H1 (cell line): ENCODE results near the gene OR10J5. TPM values are rescaled to one million over a fixed set of nuclear protein-coding genes. Genes with fewer than 3 reads are reported as not detected.

ENCODE experiments used
- CTCF ChIA-PET: fragments of 300-600 bp; sonication (Branson Sonifier 250); formaldehyde crosslinking; loops from one replicate; lab custom pipeline; 2021; ENCODE audit not compliant: partially characterized antibody; lab: Charles Lee
- POLR2A ChIA-PET: fragments of 300-600 bp; sonication (Branson Sonifier 250); formaldehyde crosslinking; loops from one replicate; lab custom pipeline; 2021; ENCODE audit warnings: inconsistent platforms; ENCODE audit not compliant: partially characterized antibody; lab: Charles Lee
- DNase-seq, 2 experiments: peaks; one replicate each; pipeline versions ENCODE4 v3.0.0 to v3.0.0-alpha.2; 2010 to 2022; ENCODE audit warnings: low spot score in 2 of 2, low read depth in 1 of 2, mixed read lengths in 1 of 2
- FAIRE-seq: peaks from 2 replicates; lab custom pipeline; 2011; peaks lifted over from hg19 to GRCh38; lab: Jason Lieb, UNC
- H2AFZ ChIP-seq: 2 replicates; pipeline ENCODE4 v1.8.1; 2012; ENCODE audit warnings: low read length, inconsistent platforms
- H2AK5ac ChIP-seq: 2 replicates; pipeline ENCODE4 v1.6.1; 2013; ENCODE audit warnings: low read depth, low read length
- H2BK120ac ChIP-seq: replicated peaks from 2 replicates; pipeline ENCODE3; 2013; ENCODE audit warnings: low read depth, low read length, inconsistent platforms
- H2BK12ac ChIP-seq: 2 replicates; pipeline ENCODE4 v1.6.1; 2013; ENCODE audit warnings: low read depth, low read length
- H2BK15ac ChIP-seq: 2 replicates; pipeline ENCODE4 v1.6.1; 2013; ENCODE audit warnings: low read length
- H2BK20ac ChIP-seq: 2 replicates; pipeline ENCODE4 v1.6.1; 2013; ENCODE audit warnings: low read length
- H2BK5ac ChIP-seq: 2 replicates; pipeline ENCODE4 v1.6.1; 2013; ENCODE audit warnings: low read depth, low read length
- H3K14ac ChIP-seq: 2 replicates; pipeline ENCODE4 v1.6.1; 2013; ENCODE audit warnings: inconsistent platforms; ENCODE audit not compliant: insufficient read length
- H3K18ac ChIP-seq: 2 replicates; pipeline ENCODE4 v1.6.1; 2013; ENCODE audit warnings: low read length; ENCODE audit errors: extremely low read depth
- H3K23ac ChIP-seq: 2 replicates; pipeline ENCODE4 v1.6.1; 2013; ENCODE audit warnings: inconsistent platforms; ENCODE audit not compliant: insufficient read length
- H3K23me2 ChIP-seq: 2 replicates; pipeline ENCODE4 v1.6.1; 2013; ENCODE audit warnings: low read depth, low read length
- H3K27ac ChIP-seq: 2 replicates; pipeline ENCODE4 v1.6.1; 2011; ENCODE audit warnings: low read depth, low read length, inconsistent platforms
- H3K27me3 ChIP-seq, 4 experiments: replicated peaks in 1 of 4; 1 replicate in 1 of 4; 2 replicates in 3 of 4; pipeline versions ENCODE4 v1.6.1 to v1.8.1; 2011 to 2013; ENCODE audit warnings: low read length in 3 of 4, mild to moderate bottlenecking in 3 of 4, inconsistent platforms in 2 of 4, mixed read lengths in 2 of 4, moderate library complexity in 1 of 4; ENCODE audit not compliant: control insufficient read depth in 3 of 4, insufficient read depth in 3 of 4; ENCODE audit errors: extremely low read depth in 1 of 4
- H3K36me3 ChIP-seq, 4 experiments: 2 replicates each; pipeline versions ENCODE4 v1.6.1 to v1.8.1; 2011 to 2013; ENCODE audit warnings: mild to moderate bottlenecking in 4 of 4, low read length in 3 of 4, moderate library complexity in 2 of 4, control low read depth in 1 of 4, inconsistent platforms in 1 of 4; ENCODE audit not compliant: insufficient read depth in 4 of 4, control insufficient read depth in 2 of 4
- H3K4ac ChIP-seq: replicated peaks from 2 replicates; pipeline ENCODE3; 2013; ENCODE audit warnings: low read length, low read depth, mixed read lengths, inconsistent platforms; ENCODE audit not compliant: insufficient read length
- H3K4me1 ChIP-seq, 4 experiments: replicated peaks in 1 of 4; 1 replicate in 1 of 4; 2 replicates in 3 of 4; pipeline versions ENCODE4 v1.6.1 to v1.8.1; 2011 to 2013; ENCODE audit warnings: low read length in 3 of 4, inconsistent platforms in 2 of 4, mixed read lengths in 1 of 4; ENCODE audit not compliant: insufficient read depth in 4 of 4, control insufficient read depth in 3 of 4
- H3K4me2 ChIP-seq, 2 experiments: 2 replicates each; pipeline versions ENCODE4 v1.6.1 to v1.8.1; 2011 to 2013; ENCODE audit warnings: low read depth in 2 of 2, low read length in 2 of 2, control low read depth in 1 of 2, inconsistent platforms in 1 of 2, mild to moderate bottlenecking in 1 of 2; ENCODE audit not compliant: insufficient read depth in 1 of 2
- H3K4me3 ChIP-seq, 4 experiments: fragments of 200-600, 300-600 bp in 1 of 4; sonication (generic), shearing (Covaris generic), sonication (Bioruptor Twin) in 1 of 4; 2 replicates each; pipeline versions ENCODE4 v1.5.1 to v1.8.1; 2011 to 2016; ENCODE audit warnings: low read length in 4 of 4, low read depth in 3 of 4, control low read depth in 2 of 4, inconsistent platforms in 2 of 4, mild to moderate bottlenecking in 2 of 4, mixed read lengths in 1 of 4, moderate library complexity in 1 of 4; ENCODE audit not compliant: insufficient read depth in 2 of 4; ENCODE audit errors: extremely low read depth in 1 of 4
- H3K56ac ChIP-seq: replicated peaks from 2 replicates; pipeline ENCODE3; 2013; ENCODE audit warnings: low read depth, mild to moderate bottlenecking, mixed read lengths, low read length, inconsistent platforms; ENCODE audit not compliant: insufficient read length
- H3K79me1 ChIP-seq: 2 replicates; pipeline ENCODE4 v1.6.1; 2013; ENCODE audit warnings: low read depth, low read length, control low read depth
- H3K79me2 ChIP-seq, 2 experiments: 2 replicates each; pipeline versions ENCODE4 v1.6.1 to v1.8.1; 2012 to 2013; ENCODE audit warnings: low read length in 2 of 2, mild to moderate bottlenecking in 2 of 2, inconsistent platforms in 1 of 2; ENCODE audit not compliant: insufficient read depth in 2 of 2, control insufficient read depth in 1 of 2
- H3K9ac ChIP-seq, 4 experiments: replicated peaks in 1 of 4; 1 replicate in 1 of 4; 2 replicates in 3 of 4; pipeline versions ENCODE4 v1.6.1 to v1.8.1; 2011 to 2013; ENCODE audit warnings: low read depth in 3 of 4, low read length in 3 of 4, control low read depth in 2 of 4, mild to moderate bottlenecking in 2 of 4, moderate library complexity in 2 of 4, inconsistent platforms in 1 of 4; ENCODE audit errors: extremely low read depth in 1 of 4
- H3K9me3 ChIP-seq, 2 experiments: 2 replicates each; pipeline versions ENCODE4 v1.6.1 to v1.8.1; 2012 to 2013; ENCODE audit warnings: mild to moderate bottlenecking in 2 of 2, moderate library complexity in 2 of 2, control low read depth in 1 of 2, inconsistent platforms in 1 of 2, low read depth in 1 of 2, low read length in 1 of 2, mixed read lengths in 1 of 2; ENCODE audit not compliant: insufficient read depth in 2 of 2
- H4K20me1 ChIP-seq, 2 experiments: replicated peaks in 1 of 2; 2 replicates each; pipeline versions ENCODE3 to v1.8.1; 2011 to 2013; ENCODE audit warnings: inconsistent platforms in 2 of 2, low read length in 2 of 2, mild to moderate bottlenecking in 1 of 2; ENCODE audit not compliant: insufficient read depth in 2 of 2, control insufficient read depth in 1 of 2
- H4K5ac ChIP-seq: 2 replicates; pipeline ENCODE4 v1.6.1; 2013; ENCODE audit warnings: low read length, low read depth, mixed read lengths, inconsistent platforms; ENCODE audit not compliant: insufficient read length
- H4K8ac ChIP-seq: 2 replicates; pipeline ENCODE4 v1.8.0; 2013; ENCODE audit warnings: mild to moderate bottlenecking, moderate library complexity, low read length, inconsistent platforms; ENCODE audit not compliant: insufficient read depth; ENCODE audit errors: extremely low read depth
- H4K91ac ChIP-seq: replicated peaks from 2 replicates; pipeline ENCODE3; 2013; ENCODE audit warnings: low read length, mixed read lengths, inconsistent platforms; ENCODE audit not compliant: insufficient read length
- CHD1 ChIP-seq: IDR thresholded peaks from 2 replicates; pipeline ENCODE4 v1.6.1; 2012; ENCODE audit warnings: low read depth, low read length, improper control_type of control experiment
- CREB1 ChIP-seq: IDR thresholded peaks from 2 replicates; pipeline ENCODE4 v1.6.1; 2012; ENCODE audit warnings: inconsistent platforms
- GTF2F1 ChIP-seq: IDR thresholded peaks from 2 replicates; pipeline ENCODE4 v1.6.1; 2012; ENCODE audit warnings: low read depth, low read length, improper control_type of control experiment, borderline replicate concordance
- KDM1A ChIP-seq: fragments of 200-600, 300-600 bp; sonication (generic); IDR thresholded peaks from 2 replicates; pipeline ENCODE4 v1.7.1; 2016; ENCODE audit warnings: mild to moderate bottlenecking, low read length, borderline replicate concordance
- POU5F1 ChIP-seq: IDR thresholded peaks from 2 replicates; pipeline ENCODE4 v1.6.1; 2011; ENCODE audit warnings: low read depth, mild to moderate bottlenecking, low read length, moderate library complexity
- RFX5 ChIP-seq: IDR thresholded peaks from 2 replicates; pipeline ENCODE4 v1.6.1; 2011; ENCODE audit warnings: low read depth, low read length, improper control_type of control experiment, borderline replicate concordance
- RNF2 ChIP-seq: fragments of 200-900, 300-1000 bp; sonication (generic); IDR thresholded peaks from 2 replicates; pipeline ENCODE4 v1.7.1; 2016; ENCODE audit warnings: borderline replicate concordance, low read depth, mild to moderate bottlenecking, antibody characterized with exemption, low read length; ENCODE audit not compliant: poor library complexity, severe bottlenecking; ENCODE audit errors: missing control alignments
- SAP30 ChIP-seq: fragments of 300-600 bp; sonication (generic); IDR thresholded peaks from 2 replicates; pipeline ENCODE4 v1.7.1; 2012; ENCODE audit warnings: low read length, moderate library complexity, mild to moderate bottlenecking, inconsistent platforms; ENCODE audit not compliant: insufficient read depth, insufficient replicate concordance
- SIN3A ChIP-seq, 2 experiments: IDR thresholded peaks in 1 of 2; conservative IDR thresholded peaks in 1 of 2; 2 replicates each; pipeline ENCODE4 v1.6.1; 2011 to 2012; ENCODE audit warnings: low read length in 2 of 2, improper control_type of control experiment in 1 of 2, low read depth in 1 of 2, mild to moderate bottlenecking in 1 of 2
- SP4 ChIP-seq: IDR thresholded peaks from 2 replicates; pipeline ENCODE4 v1.6.1; 2012; ENCODE audit warnings: low read length, inconsistent platforms
- YY1 ChIP-seq: IDR thresholded peaks from 2 replicates; pipeline ENCODE4 v1.6.1; 2011; ENCODE audit warnings: low read depth, mild to moderate bottlenecking, low read length
- ZNF274 ChIP-seq: IDR thresholded peaks from 2 replicates; pipeline ENCODE4 v1.7.0; 2012; ENCODE audit warnings: low read length, borderline replicate concordance; ENCODE audit errors: extremely low read depth
- polyA plus RNA-seq, 7 experiments: library from polyadenylated mRNA; depleted of rRNA in 3 of 7; stranded (reverse) in 5 of 7; unstranded in 2 of 7; fragments of >200 nt in 5 of 7; fragments of 200-250 nt in 2 of 7; gene quantifications; 1 replicate in 5 of 7; 2 replicates in 1 of 7; 4 replicates in 1 of 7; pipeline versions ENCODE4 v1.2.1 to v1.2.3, GENCODE V29; 2011 to 2013; ENCODE audit warnings: missing spikeins in 2 of 7, mixed read lengths in 2 of 7
- total RNA-seq: library from RNA; stranded (reverse); fragmentation: NEBNext Ultra II Directional; extraction: Animal tissue kit (Norgen Biotek cat#: 25700); gene quantifications from 2 replicates; pipeline ENCODE4 v1.2.1, GENCODE V29; 2021
- TF ChIP-seq, protein P1 (sequence below): IDR thresholded peaks from 2 replicates; pipeline ENCODE4 v1.6.1; 2012; ENCODE audit warnings: low read length, inconsistent platforms

The OR10J5 gene
- total and polyA plus RNA-seq, 2 of the 8 experiments (the other 6 are each of a cell fraction or from before 2014, with no cell fraction given), result not detected

DNA sequence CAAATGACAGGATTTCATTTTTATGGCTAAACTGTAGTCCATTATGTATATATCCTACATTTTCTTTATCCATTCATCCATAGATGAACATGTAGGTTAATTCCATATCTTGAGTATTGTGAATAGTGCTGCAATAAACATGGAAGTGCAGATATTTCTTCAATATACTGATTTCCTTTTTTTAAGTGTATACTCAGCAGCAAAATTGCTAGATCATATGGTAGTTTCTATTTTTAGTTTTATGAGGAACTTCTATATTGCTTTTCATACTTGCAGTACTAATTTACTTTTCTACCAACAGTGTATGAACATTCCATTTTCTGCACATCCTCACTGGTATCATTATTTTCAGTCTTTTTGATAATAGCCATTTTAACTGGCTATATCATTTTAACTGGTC lies 30.1 kb downstream of the OR10J5 start:
- H2BK5ac ChIP-seq, result no peak overlapping the region
- no peaks in the 10 kb centered on the region for H3K36me3 ChIP-seq
- H2BK20ac ChIP-seq, result no peak overlapping the region
- peaks cover 51 to 69% of the 10 kb centered on the region in 2 experiments for H3K9me3 ChIP-seq
- H3K79me2 ChIP-seq, result no peaks in the 10 kb centered on the region
- H3K27me3 ChIP-seq, result no peaks in the 10 kb centered on the region
- no peak overlapping the region for H4K91ac ChIP-seq
- no peak overlapping the region for H2BK15ac ChIP-seq
- no peak overlapping the region for H3K18ac ChIP-seq
- ChIA-PET POLR2A (no interaction called here), CTCF (no interaction called here)
- H3K23ac ChIP-seq, result no peak overlapping the region
- H4K8ac ChIP-seq, result no peak overlapping the region
- DNase-seq, result no peak
- H4K5ac ChIP-seq, result no peak overlapping the region
- no peak overlapping the region for H3K4me3 ChIP-seq
- no peak overlapping the region for H2AK5ac ChIP-seq
- H3K4me2 ChIP-seq, result no peak overlapping the region
- no peak overlapping the region for H3K56ac ChIP-seq
- no peak overlapping the region for H2AFZ ChIP-seq
- H3K4ac ChIP-seq, result no peak overlapping the region
- no peak overlapping the region for H3K14ac ChIP-seq
- no peaks in the 10 kb centered on the region for H3K23me2 ChIP-seq
- no peak overlapping the region for H3K27ac ChIP-seq
- H3K9ac ChIP-seq, result no peak overlapping the region
- no peak overlapping the region for H2BK12ac ChIP-seq
- no peaks in the 10 kb centered on the region for H4K20me1 ChIP-seq
- no peak for FAIRE-seq
- H2BK120ac ChIP-seq, result no peak overlapping the region
- no peaks in the 10 kb centered on the region for H3K4me1 ChIP-seq
- no peaks in the 10 kb centered on the region for H3K79me1 ChIP-seq
- no peak for TF ChIP-seq SAP30
- no peak for TF ChIP-seq CHD1
- no peak for TF ChIP-seq RNF2
- no peak for TF ChIP-seq RFX5
- TF ChIP-seq SP4, result no peak
- TF ChIP-seq SIN3A (conservative IDR thresholded peaks at IDR 0.05 in 1 of 2, IDR thresholded peaks at IDR 0.05 in 1 of 2; ENCODE audit: low read depth in 1 of 2, low read length in 2 of 2), result no peak
- TF ChIP-seq ZNF274, result no peak
- no peak for TF ChIP-seq POU5F1
- no peak for TF ChIP-seq CREB1
- TF ChIP-seq GTF2F1, result no peak
- TF ChIP-seq, protein P1, sequence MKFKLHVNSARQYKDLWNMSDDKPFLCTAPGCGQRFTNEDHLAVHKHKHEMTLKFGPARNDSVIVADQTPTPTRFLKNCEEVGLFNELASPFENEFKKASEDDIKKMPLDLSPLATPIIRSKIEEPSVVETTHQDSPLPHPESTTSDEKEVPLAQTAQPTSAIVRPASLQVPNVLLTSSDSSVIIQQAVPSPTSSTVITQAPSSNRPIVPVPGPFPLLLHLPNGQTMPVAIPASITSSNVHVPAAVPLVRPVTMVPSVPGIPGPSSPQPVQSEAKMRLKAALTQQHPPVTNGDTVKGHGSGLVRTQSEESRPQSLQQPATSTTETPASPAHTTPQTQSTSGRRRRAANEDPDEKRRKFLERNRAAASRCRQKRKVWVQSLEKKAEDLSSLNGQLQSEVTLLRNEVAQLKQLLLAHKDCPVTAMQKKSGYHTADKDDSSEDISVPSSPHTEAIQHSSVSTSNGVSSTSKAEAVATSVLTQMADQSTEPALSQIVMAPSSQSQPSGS, result no peak
- TF ChIP-seq YY1, result no peak
- TF ChIP-seq KDM1A, result no peak
